ENCODE data around the gene FANCF.
"Not testable (repeated sequence)": the region's sequence is repeated elsewhere in the genome, so short reads cannot be mapped to it uniquely, and the experiment has no call there.

Gene FANCF, protein sequence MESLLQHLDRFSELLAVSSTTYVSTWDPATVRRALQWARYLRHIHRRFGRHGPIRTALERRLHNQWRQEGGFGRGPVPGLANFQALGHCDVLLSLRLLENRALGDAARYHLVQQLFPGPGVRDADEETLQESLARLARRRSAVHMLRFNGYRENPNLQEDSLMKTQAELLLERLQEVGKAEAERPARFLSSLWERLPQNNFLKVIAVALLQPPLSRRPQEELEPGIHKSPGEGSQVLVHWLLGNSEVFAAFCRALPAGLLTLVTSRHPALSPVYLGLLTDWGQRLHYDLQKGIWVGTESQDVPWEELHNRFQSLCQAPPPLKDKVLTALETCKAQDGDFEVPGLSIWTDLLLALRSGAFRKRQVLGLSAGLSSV

DNA sequence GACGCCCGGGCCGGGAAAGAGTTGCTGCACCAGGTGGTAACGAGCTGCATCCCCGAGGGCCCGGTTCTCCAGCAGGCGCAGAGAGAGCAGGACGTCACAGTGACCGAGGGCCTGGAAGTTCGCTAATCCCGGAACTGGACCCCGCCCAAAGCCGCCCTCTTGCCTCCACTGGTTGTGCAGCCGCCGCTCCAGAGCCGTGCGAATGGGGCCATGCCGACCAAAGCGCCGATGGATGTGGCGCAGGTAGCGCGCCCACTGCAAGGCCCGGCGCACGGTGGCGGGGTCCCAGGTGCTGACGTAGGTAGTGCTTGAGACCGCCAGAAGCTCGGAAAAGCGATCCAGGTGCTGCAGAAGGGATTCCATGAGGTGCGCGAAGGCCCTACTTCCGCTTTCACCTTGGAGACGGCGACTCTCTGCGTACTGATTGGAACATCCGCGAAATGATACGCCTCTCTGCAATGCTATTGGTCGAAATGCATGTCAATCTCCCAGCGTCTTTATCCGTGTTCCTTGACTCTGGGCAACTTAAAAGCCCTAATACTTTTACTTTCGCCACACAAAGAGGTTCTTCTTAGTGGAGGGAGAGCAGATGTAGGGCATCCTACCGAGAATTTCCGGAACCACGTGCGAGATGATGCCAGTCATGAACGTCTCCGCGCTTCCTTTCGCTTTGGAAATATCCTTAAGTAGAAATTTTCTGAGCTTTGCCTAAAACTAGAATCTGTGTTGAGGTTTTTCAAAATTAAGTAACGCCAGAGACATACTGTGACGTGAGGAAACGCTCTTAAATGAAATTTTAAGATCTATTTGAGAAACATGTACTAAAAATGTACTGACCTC, at the start of gene FANCF:
Gene FANCF, minus strand, starts transcription at position 376 of the 840 bp plus-strand sequence. Its CDS starts 13 bp downstream, at position 363.
- DNase-seq (ENCODE audit: low read depth, low spot score): peak; percentile 99

DNA sequence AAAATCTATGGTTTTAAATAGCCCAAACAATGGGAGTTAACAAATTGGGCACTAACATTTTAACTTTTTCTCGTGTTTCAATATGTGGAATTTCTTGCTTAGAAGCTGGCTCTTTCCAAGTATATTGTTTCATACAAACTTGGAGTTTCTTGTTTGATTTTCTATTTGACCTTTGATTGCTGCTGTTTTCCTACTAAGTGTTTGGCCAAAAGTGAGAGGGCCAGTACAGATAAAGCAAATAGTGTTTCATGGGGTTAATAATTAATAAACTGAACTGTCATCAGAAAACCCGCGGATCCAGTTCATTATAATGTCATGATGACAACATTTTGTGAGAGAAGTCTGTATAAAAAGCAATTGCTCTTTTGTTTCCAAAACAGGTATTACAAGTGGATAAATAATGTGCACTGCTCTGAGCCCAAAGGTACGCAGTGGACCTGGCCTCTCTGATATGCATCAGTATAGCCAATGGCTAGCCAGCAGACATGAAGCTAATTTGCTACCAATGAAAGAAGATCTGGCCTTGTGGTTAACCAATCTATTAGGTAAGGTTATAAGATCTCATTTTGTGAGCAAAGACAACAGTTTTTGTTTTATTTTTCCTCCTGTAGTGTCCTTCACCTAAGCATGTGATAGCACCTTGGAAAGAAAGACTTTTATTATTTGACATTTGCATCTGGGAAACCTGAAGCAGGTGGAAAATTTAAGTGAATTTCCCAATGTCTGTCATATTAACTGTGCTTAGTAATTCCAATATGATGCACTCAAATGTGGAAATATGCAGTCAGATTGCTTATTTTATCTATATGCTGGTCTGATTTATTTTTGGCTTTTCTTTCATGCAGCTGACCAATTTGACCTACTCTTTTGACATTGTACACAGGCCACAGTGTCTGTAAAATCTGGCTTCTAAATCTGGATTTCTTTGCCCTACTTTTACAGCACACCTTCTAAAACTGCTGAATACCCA, 49.1 kb upstream of the FANCF start:
- no peak for DNase-seq (ENCODE audit: low read depth, low spot score)

DNA sequence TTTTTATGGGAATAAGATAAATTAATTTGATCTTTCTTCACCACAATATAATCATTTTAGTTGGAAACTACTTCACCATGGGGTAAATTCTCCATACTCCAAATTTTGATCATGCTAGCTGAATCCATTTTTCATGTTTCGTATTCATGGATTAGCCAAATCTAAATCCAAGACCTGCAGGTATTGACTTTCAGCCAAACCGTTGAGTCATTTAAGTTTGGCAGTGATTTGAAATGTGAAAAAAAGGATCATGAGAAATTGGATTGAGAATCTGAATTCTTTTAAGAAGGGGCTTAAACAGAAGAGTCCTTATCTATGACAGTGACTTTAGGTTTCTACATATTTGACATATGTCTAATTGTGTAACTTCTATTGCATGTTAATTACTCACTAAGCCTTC, 46.1 kb upstream of the FANCF start:
- peak; percentile 47 for DNase-seq (ENCODE audit: low read depth, low spot score)

DNA sequence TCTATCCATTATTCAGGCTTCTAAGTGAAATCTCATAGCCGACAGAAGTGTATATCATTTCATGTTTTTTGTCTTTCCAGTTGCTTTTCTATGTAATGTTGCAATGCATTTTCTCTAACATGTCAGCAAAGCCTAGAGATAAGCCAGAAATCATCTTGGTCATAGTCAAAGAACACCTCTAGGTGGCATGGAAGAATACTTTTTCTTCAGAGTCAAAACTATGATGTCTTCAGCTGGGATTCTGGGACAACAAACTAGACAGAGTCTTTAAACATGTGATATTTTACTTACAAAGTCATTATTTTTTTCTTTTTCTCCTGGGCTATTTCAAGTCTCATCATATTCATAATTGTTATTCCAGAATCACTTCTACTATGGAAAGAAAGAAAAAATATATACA, 45.2 kb upstream of the FANCF start:
- DNase-seq (ENCODE audit: low read depth, low spot score): no peak

DNA sequence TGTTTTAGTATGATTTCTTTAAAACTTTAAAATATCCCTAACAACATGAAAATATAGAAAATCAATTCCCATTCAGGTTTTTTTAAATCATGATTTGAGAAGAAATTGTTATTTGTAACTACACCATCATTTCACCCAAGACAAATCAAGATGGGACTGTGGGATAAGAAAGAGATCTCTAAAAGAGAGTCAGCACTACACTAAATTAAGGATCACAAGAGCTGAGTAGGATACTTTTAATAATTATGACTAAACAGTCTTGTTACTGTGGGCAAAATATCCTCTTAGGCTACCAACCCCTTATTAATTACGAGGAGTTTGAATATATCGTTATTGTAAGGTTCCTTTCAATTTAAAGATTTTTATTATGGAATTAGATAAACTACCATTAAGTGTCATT, 43.7 kb upstream of the FANCF start:
- no peak for DNase-seq (ENCODE audit: low read depth, low spot score)

DNA sequence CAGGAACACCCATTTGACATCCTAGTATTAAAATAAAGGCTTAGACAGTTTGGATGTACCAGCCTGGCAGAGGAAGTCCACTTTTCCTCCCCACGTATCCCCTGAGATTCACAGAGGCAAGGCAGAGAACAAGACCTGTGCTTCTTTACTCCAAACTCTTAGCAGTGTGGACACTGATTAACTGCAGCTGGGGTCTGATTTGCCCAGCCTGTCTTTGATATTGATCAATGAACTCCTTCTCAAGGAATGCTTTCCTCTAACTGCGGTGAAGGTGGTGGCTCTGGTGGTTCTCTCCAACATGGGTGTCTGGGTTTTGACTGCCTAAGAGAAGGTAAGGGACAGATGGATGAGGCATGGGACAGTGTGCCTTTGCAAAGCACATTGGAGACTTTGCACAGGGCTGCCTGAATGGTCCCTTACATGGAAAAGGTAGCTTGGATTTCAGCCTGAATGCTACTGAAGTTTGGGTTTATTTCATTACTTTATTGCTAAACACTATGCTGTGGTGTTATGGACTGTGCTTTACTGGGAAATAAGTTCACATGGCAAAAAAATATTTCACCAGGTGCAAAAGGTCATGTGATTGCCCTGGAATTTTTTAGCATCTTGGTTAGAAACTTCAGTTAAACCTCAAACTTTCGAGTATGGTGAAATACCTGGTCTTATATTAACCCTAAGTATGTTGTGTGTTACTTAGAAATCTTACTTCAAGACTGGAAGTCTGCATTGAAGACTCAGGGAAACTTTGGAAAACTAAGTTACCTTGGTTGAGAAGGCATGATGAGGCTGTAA, 42.6 kb upstream of the FANCF start:
- no peak for DNase-seq (ENCODE audit: low read depth, low spot score)

DNA sequence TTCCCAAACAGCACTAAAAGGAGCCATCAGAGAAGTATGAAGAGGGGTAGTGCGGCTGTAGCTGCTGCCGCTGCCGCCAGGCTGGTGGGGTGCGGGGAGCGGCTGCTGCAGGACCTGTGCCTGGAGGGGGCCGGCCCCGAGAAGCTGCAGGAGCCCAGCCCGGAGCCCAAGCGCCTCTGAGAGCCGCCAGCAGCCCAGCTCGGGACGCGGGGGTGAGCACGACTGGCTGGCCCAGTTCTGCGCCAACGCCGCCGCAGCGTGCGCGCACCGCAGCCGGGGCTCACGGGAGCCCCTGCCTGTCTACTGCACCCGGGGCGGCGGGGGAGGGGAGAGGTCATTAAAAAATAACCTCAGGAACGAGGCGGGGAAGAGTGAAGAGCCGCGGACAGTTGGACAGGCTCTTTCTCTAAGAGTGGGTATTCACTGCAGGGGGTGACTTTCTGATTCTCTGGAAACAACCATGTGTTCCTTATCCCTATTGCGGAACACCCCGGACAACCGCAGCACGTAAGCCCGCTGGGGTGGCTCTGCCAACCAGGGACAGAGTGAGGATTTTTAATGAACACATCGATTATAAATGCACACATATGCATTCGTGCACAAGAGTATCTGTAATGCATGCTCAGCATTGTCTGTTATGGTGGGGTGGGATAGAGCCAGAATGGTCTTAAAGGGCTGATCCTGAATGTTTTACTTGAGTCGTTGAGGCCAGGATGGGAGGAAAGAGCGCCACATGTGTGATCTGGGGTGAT, 41.2 kb upstream of the FANCF start:
- peak; percentile 66 for DNase-seq (ENCODE audit: low read depth, low spot score)

DNA sequence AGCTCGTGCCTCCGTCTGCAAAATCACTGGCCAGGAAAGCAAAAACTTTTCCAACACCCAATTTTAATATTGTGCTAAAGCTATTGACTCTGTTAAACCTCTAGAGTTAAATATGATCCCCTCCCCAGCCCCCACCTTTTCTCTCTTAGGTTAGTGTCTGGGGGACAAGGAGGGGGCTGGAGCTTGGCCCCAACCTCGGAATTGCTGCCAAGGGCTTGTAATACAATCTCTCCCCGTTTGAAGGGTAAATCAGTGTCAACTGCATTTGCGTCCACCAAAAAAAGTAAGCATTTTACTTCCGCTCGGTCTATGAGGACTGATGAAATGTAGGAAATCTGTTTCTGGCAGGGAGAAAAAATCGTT, 40.7 kb upstream of the FANCF start, which contains the start of gene GAS2:
Gene GAS2, plus strand, starts transcription at position 287 of the 363 bp plus-strand sequence. CDS start 8,259 bp downstream, outside the sequence.
- no peak for DNase-seq (ENCODE audit: low read depth, low spot score)

DNA sequence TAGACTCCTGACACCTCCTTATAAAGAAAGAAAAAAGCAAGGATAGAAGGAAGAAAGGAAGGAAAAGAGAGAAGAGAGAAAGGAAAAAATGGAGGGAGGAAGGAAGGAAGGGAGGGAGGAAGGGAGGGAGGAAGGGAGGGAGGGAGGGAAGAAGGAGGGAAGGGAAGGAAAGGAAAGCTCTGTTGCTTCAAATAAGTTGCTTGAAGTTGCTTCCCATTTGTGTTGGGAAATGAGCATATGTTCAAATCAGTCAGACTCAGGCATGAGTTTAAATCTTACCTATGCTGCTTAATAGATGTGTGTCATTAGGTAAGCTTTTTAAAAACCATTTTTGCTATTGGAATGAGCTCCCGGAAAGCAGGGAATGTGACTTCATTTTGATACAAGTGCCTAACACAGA, 34.2 kb upstream of the FANCF start:
- DNase-seq (ENCODE audit: low read depth, low spot score): no peak

DNA sequence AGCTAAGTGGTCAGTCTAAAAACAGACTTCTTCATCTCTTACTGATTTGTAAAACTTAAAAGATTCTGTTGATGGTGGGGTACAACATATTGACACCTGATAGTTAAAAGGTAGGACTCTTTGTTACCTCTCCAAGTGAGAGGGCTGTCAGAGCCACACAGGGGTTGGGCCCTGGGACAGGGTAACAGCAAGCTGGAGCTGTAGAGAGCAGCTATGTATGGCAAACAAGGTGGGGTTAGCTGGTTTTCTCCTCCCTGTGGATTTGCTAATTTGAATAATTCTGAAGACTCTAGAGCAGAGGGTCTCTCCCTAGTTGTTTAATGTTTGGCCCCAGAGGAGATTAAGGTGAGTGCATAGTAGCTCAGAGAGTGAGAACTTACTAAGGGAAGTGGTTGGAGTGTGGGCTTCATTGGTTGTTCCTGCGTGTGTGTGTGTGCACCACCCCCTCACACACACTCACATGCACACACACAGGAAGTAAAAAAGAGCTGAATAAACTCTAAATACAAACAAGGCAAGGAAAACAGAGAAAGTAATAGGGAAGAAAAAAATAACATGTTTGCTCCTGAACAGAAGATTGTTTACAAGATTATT, 31.6 kb upstream of the FANCF start:
- DNase-seq (ENCODE audit: low read depth, low spot score): no peak

DNA sequence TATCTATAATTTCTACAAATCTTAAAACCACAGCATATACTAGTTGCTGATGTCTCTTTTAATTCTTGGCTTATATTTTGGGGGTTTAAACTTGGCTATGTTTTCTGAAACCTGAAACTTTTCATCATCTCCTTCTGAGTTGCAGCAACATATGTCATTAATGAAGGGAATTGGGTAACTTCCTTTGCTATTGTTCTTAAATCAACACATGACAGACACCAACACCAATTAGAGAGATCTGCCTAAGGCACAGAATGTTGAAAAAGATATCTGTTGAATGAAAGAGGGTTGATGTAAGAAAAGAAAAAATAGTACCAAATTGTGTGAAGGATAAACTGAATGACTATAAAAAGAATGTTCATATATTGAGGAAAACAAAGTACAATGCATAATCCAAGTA, 30.5 kb upstream of the FANCF start:
- no peak for DNase-seq (ENCODE audit: low read depth, low spot score)

DNA sequence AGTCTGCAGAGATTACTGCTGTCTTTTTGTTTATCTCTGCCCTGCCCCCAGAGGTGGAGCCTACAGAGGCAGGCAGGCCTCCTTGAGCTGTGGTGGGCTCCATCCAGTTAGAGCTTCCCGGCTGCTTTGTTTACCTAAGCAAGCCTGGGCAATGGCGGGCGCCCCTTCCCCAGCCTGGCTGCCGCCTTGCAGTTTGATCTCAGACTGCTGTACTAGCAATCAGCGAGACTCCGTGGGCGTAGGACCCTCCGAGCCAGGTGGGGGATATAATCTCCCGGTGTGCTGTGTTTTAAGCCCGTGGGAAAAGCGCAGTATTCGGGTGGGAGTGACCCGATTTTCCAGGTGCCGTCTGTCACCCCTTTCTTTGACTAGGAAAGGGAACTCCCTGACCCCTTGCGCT, 26.7 kb upstream of the FANCF start:
- not testable (repeated sequence) for DNase-seq (ENCODE audit: low read depth, low spot score)

DNA sequence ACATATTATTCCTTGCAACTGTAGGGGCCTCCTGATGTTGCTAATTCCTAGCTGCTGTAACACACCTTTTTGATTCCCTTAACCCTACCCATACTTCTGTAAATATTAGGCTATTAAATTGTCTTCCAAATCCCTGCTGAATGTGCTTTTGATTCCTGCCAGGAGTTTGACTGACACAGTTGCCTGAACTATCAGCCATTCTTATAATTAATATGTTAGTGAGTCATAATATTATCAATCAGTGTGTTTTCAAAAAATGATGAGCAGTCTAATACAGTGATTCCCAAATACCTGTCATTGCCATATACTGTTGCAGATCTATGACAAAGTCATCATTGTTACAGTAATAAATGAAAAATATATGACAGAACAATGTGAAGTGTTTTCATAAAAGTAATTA, 15.9 kb upstream of the FANCF start:
- no peak for DNase-seq (ENCODE audit: low read depth, low spot score)

DNA sequence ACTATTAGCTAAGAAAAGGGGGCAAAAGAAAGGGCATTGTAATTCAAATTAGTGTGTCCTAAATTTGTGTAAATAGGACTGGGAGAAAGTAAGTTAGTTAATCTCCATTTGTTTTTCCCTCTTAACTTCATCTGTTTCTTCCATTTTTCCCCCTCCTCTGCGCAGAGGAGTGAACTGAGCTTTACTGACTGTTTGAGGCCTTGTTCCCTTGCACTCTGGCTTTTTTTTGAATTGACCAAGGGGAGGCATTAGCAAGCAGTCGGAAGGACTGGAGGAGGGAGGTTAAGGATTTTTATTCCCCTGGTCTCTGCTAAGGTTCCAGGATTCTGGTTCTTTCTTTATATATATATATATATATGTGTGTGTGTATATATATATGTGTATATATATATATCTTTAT, 15.2 kb upstream of the FANCF start:
- DNase-seq (ENCODE audit: low read depth, low spot score): no peak

DNA sequence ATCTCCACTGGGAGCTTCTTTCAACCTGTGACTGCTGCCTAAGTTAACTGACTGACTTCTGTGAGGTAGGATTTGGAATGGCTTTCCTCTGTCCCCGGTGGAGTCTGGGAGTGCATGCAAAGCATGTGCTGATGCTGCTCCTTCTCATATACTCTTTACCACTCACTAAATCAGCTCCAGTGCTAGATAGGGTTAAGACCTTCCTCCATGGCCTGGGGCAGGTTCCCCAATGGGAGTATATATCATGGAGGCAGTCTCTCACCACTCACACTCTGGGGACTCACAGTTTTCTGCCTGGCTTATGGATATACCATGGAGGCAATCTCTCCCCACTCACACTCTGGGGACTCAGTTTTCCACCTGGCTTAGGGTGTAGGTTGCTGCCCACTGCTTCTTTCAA, 10.1 kb upstream of the FANCF start:
- DNase-seq (ENCODE audit: low read depth, low spot score): no peak

DNA sequence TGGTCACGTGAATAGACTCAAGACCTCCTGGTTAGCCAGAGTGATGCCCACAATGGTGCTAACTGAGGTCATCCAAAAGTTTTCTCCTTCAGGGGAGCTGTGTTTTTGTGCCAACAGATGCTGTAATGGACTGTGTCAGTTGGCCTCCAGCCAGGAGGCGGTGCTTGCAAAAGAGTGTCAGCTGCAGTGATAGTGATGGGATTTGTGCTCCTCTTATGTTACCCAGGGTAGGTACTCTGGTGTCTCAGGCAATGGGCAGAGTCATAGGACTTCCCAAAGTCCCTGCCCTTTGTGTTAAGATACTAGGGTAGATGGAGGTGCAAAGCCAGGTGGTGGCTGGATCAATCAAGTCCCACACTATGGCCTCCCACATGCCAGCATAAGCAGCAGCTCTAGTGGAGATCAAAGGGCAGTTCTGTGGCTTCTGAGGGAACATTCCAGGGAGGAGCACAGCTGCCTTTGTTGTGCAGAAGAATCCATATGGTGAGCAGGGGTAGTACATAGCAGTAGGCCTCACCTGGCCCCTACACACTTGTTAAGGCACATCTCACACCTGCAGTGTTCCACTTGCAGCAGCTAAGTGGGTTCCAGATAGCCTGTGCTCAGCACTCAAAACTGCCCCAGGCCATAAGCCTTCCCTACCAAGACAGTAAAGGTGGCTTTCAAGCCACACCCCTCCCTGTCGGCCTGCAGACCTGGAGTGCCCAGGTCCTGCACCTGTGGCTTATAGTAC, 9.4 kb upstream of the FANCF start:
- peak; percentile 40 for DNase-seq (ENCODE audit: low read depth, low spot score)

DNA sequence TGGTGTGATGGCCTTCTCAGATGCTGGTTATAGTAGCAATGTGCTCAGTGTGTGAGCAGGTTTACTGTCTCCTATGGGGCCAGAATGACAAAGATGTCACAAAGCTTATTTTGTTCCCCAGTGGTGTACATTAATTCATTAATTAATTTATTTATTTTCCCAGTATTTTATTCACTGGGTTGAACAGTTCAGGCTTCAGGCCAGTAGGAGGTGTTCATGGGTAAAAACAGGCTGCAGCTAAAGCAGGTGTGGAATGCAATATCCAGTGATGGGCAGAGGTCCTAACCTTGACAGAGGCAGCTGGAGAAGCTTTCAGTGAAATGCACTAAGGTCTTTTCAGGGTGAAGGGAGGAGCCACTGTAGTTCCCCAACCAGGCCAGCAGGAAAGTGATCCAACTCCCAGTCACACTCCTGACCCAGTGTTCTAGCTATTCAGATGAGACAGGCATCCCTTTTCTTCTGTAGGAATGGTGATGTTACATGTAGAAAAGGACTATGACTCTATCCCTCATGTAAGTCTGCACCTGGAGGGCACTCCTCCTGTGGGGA, 7.8 kb upstream of the FANCF start:
- no peak for DNase-seq (ENCODE audit: low read depth, low spot score)

DNA sequence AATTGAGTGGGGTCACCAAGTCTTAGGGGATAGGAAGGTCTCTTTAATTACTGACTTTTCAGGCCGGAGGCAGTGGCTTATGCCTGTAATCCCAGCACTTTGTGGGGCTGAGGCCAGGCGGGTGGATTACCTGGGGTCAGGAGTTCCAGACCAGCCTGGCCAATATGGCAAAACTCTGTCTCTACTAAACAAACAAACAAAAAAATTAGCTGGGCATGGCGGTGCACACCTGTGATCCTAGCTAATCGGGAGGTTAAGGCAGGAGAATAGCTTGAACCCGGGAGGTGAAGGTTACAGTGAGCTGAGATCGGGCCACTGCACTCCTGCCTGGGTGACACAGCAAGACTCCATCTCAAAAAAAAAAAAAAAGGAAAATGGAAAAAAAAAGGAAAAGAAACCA, 1.8 kb upstream of the FANCF start:
- no peak for DNase-seq (ENCODE audit: low read depth, low spot score)

Measured in astrocyte of the hippocampus (primary cell).